ENCODE measurements around the gene MDC1.

- no peak for TF ChIP-seq POLR2AphosphoS5 (IDR thresholded peaks at IDR 0.05; ENCODE audit: low read depth)
- no peak for TF ChIP-seq CTCF (conservative IDR thresholded peaks at IDR 0.05; ENCODE audit: low read depth in 2 of 2)
- TF ChIP-seq EZH2 (IDR thresholded peaks at IDR 0.05; ENCODE audit: low read depth, unreplicated experiment): no peak
- no peak for TF ChIP-seq REST (IDR thresholded peaks at IDR 0.05; ENCODE audit: unreplicated experiment)
These were observed 16.7 kb downstream of the MDC1 start for GRCh38 chr6:30700340-30700739.
